Nephron (organoid): ENCODE data around the gene NELFCD.

ENCODE experiments used
- H3K27ac Mint-ChIP-seq, 3 experiments: 2 replicates each; pipeline ENCODE4 v1.8.0; 2020; ENCODE audit warnings: mixed read lengths in 3 of 3, mild to moderate bottlenecking in 2 of 3, moderate library complexity in 1 of 3
- H3K27me3 Mint-ChIP-seq: 2 replicates; pipeline ENCODE4 v1.8.0; 2021; ENCODE audit warnings: low read depth, mild to moderate bottlenecking, moderate library complexity, mixed read lengths
- H3K36me3 Mint-ChIP-seq: 2 replicates; pipeline ENCODE4 v1.8.0; 2020; ENCODE audit warnings: low read depth, mixed read lengths
- H3K4me1 Mint-ChIP-seq: 2 replicates; pipeline ENCODE4 v1.8.0; 2020; ENCODE audit warnings: mixed read lengths
- H3K4me3 Mint-ChIP-seq, 3 experiments: 2 replicates each; pipeline ENCODE4 v1.8.0; 2020; ENCODE audit warnings: mild to moderate bottlenecking in 3 of 3, mixed read lengths in 3 of 3, moderate library complexity in 2 of 3
- H3K9me3 Mint-ChIP-seq: 2 replicates; pipeline ENCODE4 v1.8.0; 2020; ENCODE audit warnings: mixed read lengths
- TF ChIP-seq, protein P1 (sequence below), 3 experiments: fragments of 200-600 bp; sonication (generic); IDR thresholded peaks; one replicate each; pipeline ENCODE4 v1.5.0; 2021; ENCODE audit warnings: antibody characterized with exemption in 3 of 3; ENCODE audit not compliant: unreplicated experiment in 3 of 3

The NELFCD gene

DNA sequence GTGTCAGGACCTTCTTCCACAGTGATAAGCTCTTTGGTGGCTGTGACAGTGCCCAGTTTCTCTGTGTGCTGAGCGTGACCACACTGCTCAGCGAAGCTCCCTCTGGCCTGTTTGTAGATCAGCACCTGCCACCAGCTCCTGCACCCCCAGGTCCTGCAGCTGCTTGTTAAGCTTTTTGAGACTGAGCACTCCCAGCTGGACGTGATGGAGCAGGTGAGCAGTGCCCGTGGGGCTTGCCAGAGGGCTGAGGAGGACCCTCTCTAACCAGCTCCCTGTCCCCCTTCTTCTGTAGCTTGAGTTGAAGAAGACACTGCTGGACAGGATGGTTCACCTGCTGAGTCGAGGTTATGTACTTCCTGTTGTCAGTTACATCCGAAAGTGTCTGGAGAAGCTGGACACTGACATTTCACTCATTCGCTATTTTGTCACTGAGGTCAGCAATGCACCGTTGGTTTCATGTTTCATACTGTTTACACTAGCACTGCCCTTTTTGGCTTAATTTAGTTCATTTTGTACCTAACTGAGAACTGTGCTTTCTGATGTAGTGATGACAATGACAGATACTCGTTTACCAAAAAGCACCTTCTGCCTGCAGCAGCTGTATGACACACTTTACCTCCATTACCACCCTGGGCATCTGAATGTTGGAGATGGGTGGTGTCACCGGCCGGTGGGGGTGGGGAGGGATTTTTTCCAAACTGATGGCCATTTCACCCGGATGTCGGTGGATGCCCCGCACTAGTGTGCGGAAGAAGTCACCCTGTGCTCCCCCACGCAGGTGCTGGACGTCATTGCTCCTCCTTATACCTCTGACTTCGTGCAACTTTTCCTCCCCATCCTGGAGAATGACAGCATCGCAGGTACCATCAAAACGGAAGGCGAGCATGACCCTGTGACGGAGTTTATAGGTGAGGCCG, 12.5 kb downstream of the NELFCD start:
- Mint-ChIP-seq H3K27me3 (no peaks in the 10 kb centered on the region), H3K27ac (peak overlapping the region in 1 of 3 experiments; percentile 53), H3K4me1 (peaks cover 5% of the 10 kb centered on the region), H3K36me3 (peaks cover 80% of the 10 kb centered on the region), H3K4me3 (no peak overlapping the region), H3K9me3 (no peaks in the 10 kb centered on the region)
- TF ChIP-seq, protein P1, sequence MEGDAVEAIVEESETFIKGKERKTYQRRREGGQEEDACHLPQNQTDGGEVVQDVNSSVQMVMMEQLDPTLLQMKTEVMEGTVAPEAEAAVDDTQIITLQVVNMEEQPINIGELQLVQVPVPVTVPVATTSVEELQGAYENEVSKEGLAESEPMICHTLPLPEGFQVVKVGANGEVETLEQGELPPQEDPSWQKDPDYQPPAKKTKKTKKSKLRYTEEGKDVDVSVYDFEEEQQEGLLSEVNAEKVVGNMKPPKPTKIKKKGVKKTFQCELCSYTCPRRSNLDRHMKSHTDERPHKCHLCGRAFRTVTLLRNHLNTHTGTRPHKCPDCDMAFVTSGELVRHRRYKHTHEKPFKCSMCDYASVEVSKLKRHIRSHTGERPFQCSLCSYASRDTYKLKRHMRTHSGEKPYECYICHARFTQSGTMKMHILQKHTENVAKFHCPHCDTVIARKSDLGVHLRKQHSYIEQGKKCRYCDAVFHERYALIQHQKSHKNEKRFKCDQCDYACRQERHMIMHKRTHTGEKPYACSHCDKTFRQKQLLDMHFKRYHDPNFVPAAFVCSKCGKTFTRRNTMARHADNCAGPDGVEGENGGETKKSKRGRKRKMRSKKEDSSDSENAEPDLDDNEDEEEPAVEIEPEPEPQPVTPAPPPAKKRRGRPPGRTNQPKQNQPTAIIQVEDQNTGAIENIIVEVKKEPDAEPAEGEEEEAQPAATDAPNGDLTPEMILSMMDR (IDR thresholded peaks at IDR 0.05; ENCODE audit: unreplicated experiment in 3 of 3), result no peak

DNA sequence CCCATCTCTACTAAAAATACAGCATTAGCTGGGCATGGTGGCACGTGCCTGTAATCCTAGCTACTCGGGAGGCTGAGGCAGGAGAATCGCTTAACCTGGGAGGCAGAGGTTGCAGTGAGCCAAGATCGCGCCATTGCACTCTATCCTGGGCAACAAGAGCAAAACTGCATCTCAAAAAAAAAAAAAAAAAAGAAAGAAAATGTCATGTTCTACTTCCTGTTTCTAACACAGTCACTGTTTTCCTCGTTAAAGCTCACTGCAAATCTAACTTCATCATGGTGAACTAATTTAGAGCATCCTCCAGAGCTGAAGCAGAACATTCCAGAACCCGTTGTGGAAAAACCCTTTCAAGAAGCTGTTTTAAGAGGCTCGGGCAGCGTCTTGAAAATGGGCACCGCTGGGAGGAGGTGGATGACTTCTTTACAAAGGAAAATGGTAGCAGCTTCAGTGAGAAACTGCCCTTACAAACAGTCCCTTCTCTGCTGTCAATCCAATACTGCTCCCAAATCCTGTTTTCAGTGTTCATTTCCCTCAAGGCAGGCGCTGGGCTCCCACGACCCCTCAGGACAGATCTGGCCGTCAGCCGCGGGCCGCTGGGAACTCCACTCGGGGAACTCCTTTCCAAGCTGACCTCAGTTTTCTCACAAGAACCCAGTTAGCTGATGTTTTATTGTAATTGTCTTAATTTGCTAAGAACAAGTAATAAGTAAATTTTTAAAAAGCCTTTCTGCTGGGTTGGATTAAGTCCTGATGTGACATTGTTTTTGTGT, 13.5 kb downstream of the NELFCD start:
- TF ChIP-seq, protein P1 (IDR thresholded peaks at IDR 0.05; ENCODE audit: unreplicated experiment in 3 of 3), result no peak
- H3K4me3 Mint-ChIP-seq, result no peak overlapping the region
- H3K4me1 Mint-ChIP-seq, result peaks cover 5% of the 10 kb centered on the region
- H3K27me3 Mint-ChIP-seq, result no peaks in the 10 kb centered on the region
- peak overlapping the region in 1 of 3 experiments; percentile 96 for H3K27ac Mint-ChIP-seq
- no peaks in the 10 kb centered on the region for H3K9me3 Mint-ChIP-seq
- H3K36me3 Mint-ChIP-seq, result peaks cover 74% of the 10 kb centered on the region

DNA sequence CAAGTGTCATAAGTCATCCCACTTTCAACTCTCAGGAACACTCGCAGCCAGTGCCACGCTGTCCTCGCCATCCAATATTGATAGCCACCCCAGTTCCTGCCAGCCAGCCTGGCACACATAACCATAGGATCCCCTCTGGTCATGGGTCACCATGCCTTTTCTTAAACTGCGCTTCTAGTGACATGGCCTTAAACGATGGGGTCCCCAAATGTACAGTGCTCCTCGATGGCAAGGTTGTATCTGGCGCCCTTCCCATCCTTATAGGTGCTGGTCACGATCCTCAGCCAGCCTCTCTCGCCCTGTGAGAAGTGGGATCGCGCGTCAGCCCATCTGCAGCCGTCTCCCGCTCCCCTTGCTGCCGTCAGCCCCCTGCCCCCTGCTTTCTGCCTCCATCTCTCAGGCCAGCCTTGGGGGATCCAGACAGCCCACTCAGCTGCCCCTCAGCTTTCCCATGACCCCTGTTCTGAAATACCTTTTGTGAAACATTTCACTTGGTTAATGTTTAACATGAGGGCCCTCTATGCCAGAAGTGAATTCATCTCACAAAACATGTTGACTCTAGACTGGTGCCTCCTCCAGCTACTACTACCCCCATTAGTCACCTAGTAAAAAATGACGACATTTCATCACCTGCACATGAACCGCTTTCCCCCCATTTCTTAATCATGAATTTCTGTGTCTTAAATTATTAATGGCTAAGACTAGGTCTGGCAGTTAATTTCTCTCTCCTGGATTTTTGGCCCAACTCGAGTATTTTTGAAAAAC, 14.6 kb downstream of the NELFCD start:
- Mint-ChIP-seq H3K27ac (peak overlapping the region; percentile 50 to 96 (median 80)), H3K4me3 (peak overlapping the region in 1 of 3 experiments; percentile 60), H3K9me3 (no peaks in the 10 kb centered on the region), H3K36me3 (peaks cover 70% of the 10 kb centered on the region), H3K27me3 (no peaks in the 10 kb centered on the region), H3K4me1 (peaks cover 5% of the 10 kb centered on the region)
- TF ChIP-seq, protein P1 (IDR thresholded peaks at IDR 0.05; ENCODE audit: unreplicated experiment in 3 of 3), result no peak

DNA sequence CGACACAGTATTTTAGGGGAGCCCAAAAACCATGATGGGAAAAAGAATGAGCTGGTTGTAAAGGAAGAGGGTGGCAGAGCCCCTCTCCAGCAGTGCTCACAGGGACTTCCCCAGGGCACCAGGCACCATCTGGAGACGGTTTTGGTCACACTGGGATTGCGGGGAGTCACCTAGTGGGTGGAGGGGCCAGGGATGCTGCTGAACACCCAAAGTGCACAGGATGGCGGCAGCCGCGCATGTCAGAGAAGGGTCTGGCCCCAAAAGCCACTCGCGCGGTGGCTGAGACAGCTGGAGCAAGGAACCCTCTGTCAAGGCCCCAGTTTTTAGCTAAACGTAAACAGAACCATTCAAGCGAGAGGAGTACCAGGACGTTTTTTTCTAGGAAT, 15.2 kb downstream of the NELFCD start:
- Mint-ChIP-seq H3K4me3 (no peak overlapping the region), H3K9me3 (no peaks in the 10 kb centered on the region)

DNA sequence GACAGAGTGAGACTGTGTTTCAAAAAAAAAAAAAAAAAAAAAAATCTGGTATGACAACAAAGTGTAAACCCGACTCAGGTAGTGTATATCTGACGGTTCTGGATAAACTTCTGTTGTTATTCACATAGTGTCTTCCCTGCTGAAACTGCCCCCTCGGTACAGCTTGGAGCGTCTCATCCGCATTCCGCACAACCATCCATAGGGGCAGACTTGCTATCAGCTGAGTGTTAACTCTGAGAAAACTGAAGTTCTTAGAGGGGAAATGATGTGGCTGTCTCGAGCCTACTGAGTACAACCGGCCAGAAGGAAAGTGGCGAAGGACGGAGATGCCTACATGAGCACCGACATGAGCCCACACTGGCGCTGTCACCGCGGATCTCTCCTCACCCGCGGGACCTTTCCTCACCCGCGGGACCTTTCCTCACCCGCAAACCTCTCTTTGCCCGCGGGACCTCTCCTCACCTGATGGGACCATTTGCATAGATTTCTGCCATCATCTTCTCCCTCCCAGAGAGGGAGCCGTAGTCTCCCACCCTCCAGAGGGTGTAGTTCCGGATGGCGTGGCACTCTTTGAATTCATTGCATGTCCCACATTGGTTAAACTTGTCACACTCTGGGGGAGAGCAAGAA, 16.2 kb downstream of the NELFCD start:
- Mint-ChIP-seq H3K27me3 (no peaks in the 10 kb centered on the region), H3K4me3 (no peak overlapping the region), H3K27ac (peak overlapping the region; percentile 50 to 96 (median 68)), H3K9me3 (no peaks in the 10 kb centered on the region), H3K4me1 (peaks cover 5% of the 10 kb centered on the region), H3K36me3 (peaks cover 58% of the 10 kb centered on the region)
- TF ChIP-seq, protein P1 (IDR thresholded peaks at IDR 0.05; ENCODE audit: unreplicated experiment in 3 of 3), result no peak

More for the DNA sequence above, 15.2 kb downstream of the NELFCD start:
- Mint-ChIP-seq H3K27me3 (no peaks in the 10 kb centered on the region), H3K36me3 (peaks cover 66% of the 10 kb centered on the region), H3K4me1 (peaks cover 5% of the 10 kb centered on the region), H3K27ac (peak overlapping the region; percentile 50 to 96 (median 80))
- TF ChIP-seq, protein P1 (IDR thresholded peaks at IDR 0.05; ENCODE audit: unreplicated experiment in 3 of 3), result no peak
